NCI-H526 treated with DMSO at 0.1 percent for 48 hours (cell line): ENCODE results near the gene CUL1.

ENCODE experiments used
- DNase-seq: peaks from one replicate; lab custom pipeline; 2025; lab: John Stamatoyannopoulos, UW

The CUL1 gene

DNA sequence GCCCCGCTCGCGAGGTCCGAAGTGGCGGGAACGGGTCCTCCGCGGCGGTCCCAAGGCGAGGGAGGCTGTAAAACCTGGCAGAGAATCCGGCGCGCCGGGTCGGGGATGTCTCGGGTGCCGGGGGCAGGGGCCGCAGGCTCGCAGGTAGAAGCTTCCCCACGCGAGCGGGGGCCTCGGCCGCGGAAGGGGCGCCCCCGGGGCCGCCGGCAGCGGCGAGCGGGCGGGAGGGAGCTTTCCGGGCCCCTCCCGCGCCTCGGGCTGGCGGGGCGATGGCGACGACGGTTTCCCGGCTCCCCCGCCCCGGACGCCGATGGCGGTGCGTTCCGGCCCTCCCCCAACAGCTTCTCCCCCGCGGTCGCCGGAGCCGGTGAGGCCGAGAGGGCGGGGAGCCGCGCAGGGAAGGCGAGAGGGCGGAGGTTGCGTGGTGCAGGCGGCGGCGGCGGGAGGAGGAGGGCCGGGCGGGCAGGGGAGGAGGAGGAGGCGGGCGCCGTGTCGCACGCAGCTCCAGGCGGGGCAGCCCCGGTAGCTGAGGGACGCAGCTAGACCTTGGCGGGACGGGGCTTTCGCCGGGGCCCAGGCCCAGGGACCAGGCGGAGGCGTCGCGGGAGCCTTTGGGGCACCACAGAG is at the start of gene CUL1:
Gene CUL1 (plus strand): TSS at position 507 of the 627 bp plus-strand sequence. CDS start 31,220 bp downstream, outside the sequence.
- peak; percentile 82 for DNase-seq

DNA sequence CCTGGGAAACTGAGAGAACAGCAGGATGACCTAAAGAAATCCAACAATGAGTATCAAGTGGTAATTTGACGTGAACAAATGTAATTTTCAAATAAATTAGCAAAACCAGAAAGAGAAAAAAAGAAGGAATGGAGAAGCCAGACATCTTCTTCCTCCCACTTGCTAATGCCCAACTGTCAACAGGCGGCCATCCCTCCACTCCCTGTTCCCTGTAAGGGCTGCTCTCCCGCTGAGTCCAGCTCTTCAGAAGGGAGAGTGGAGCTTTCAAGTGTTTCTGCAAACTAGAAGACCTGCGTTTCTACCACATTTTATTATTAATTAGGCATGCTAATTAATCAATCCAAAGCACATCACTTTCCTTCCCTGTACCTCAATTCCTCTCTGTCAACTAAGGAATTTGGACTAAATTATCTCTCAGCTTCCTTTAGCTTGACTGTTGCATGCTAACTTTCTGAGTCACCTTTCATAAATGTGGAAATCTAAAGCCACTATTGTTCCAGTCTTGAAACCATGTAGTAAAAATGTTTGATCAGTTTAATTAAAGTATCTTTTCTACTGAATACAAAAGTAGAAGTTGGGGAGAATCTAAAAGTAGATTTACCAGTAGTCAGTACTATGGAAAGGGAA is 48.4 kb upstream of the CUL1 start:
- DNase-seq = no peak

DNA sequence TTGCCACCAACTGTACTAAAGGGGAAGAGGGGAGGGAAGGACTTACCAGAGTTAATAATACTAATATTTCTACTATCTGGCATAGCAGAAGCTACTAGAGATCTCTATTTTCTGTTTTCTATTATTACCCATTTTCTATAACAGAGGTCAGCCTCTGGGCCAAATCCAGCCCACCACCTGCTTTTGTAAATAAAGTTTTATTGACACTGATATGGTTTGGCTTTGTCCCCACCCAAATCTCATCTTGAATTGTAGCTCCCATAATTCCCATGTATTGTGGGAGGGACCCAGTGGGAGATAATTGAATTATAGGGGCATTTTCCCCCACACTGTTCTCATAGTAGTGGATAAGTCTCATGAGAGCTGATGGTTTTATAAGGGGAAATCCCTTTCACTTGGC is 45.9 kb upstream of the CUL1 start:
- no peak for DNase-seq

DNA sequence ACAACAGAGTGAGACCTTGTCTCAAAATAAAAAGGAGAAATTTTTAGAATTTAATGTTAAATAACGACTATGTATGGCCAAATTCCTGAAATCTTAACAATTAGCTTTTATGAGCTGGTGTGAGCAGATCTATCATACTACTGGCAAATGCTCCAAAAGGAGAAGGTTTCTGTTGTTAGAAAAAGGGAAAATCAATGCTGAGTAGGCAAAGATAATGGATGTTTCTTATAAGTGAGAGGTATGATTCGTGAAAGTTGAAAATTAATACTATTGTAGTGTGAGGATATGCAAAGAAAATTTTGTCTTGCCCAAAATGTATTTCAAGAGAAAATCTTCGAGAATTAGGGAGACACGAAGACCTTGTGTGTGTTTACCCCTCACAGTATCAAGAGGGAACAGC is 40.8 kb upstream of the CUL1 start:
- DNase-seq = no peak

DNA sequence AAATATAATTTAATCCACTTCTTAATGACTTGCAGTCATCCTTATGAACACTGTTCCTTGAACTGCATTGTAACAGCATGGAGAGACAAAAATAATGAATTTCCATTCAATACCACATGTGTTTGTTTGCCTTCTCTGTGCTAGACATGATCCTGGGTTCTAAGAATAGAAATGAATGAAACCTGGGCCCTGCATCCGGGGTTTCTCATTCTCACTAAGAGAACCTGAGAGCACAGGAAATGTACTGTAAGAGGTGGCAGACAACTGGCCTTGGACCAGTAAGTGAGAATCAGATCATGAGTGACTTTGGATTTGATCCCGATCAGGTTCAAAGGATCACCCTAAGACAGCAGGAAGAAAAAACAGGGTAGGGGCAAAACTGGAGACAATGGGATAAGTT is 37.2 kb upstream of the CUL1 start:
- DNase-seq = no peak

DNA sequence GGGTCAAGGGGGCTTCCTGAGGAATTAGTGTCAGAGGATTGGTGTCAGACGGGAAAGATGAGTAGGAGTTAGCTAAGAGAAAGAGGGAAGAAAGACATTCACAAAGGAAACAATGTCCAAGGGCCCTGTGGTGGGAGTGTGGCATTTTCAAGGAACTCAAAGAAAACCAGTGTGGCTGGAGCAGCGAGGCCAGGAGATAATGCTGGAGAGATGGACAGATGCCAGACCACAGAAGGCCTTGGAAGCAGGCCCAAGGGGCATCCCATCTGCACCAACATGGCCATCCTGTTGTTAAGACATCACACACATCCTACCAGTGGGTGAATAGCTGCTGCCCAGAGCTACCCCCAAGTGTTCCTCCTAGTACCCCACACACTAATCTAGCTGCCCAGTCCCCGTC is 36.1 kb upstream of the CUL1 start:
- no peak for DNase-seq

DNA sequence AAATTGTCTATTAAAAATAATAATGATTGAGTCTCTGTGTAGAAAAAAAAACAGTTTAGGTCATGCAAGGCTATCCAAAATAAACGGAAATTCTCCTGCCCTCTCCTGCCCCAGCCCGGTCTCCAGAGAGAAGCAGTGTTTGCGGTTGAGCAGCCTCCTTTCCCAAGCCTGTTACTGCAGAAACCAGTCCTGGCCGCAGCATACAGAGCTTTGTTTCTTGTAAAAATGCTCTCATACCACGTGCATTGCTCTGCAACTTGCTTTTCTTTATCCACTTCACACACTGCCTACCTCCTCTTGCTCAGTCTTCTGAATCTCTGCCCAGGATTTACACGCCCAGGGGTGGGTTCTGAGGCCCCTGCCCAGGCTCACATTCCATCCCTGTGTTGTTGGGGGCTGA is 34.4 kb upstream of the CUL1 start:
- no peak for DNase-seq

DNA sequence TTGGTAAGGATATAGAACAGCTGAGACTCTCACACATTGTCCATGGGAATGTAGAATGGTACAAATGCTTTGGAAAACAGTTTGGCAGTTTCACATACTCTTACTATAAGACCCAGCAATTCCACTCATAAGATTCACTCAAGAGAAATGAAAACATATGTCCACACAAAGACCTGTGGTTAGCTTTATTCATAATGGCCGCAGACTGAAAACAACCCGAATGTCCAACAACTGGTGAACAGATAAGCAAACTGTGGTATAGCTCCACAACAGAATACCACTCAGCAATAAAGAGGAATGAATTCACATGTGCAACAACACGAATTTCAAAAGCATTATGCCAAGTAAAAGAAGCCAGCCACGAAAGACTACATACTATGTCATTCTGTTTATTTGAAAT is 33.5 kb upstream of the CUL1 start:
- DNase-seq = no peak

DNA sequence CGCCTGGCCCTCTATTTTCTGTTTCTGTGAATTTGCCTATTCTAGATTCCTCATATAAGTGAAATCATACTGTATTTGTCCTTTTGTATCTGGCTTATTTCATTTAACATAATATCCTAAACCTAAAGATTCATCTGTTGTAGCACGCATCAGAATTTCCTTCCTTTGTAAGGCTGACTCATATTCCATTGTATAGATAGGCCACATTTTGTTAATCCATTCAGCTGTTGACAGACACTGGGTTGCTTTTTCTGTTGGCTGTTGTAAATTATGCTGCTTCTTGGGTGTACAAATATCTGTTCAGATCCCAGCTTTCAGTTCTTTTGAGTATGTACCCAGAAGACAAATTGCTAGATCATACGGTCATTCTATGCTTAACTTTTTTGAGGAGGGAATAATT is 28.8 kb upstream of the CUL1 start:
- DNase-seq = no peak

DNA sequence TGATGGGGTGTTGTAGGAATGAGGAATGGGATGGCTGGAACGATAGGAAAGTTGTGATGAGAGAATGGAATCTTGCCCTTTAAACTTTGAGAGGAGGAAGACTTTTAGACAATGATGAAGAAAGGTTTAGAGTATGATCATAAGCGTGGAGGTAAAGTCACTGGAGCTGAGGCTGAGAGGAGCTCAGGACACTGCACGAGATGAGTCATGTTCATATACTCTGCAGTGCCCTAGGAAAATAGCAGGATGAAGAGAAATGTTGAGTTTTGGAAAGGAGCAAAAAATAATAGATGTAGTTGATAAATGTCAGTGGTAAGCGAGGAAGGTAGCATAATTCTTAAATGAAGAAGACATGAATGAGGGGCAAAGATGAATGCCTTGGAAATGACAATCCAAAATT is 28.3 kb upstream of the CUL1 start:
- DNase-seq = no peak

DNA sequence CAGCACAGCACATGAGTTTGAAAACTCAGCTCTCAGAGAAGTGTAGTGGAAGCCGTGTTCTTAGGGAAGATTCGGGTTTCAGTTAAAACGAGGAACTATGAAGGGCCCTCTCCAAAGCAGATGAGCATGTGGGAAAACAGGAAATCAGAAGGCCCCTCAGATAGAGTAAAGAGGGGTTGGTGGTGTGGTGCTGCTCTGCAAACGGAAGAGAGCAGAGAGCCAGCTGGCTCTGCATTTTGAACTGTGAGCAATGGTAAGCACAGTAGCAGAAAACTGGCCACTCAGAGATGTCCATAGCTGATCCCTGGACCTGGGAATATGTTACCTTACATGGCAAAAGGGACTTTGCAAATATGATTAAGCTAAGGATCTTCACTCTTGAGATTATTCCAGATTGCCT is 27.9 kb upstream of the CUL1 start:
- no peak for DNase-seq

DNA sequence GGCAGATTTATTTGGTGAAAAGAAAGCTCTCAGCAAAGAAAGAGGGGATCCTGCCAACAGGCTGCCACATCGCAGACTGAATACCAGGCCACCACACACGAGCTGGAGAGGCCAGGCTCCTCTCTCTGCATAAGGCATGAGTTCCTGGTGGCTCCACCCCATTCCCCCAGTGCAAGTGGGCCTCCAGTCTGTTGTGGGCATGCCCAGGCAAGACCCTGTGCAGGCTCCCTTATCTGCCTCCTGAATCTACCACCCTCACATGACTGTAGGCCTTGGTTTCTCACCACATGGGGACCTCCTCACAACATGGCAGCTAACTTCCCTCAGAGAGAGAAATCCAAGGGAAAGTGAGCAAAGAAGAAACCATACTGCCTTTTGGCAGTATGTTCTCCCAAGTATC is 26.7 kb upstream of the CUL1 start:
- no peak for DNase-seq

DNA sequence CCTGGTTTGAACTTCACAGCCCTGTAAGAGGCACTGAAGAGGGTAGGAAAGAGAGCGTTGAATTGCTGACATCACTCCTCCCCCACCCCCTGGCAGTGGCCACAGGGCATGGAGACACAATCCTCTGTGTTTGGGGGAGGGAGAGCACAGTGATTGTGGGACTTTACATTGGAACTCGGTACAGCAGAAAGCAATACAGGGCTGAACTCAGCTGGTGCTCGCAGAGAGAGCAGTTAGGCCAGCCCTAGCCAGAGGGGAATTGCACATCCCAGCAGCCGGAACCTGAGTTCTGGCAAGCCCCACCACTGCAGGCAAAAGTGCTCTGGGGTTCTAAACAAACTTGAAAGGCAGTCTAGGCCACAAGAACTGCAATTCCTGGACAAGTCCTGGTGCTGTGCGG is 24.0 kb upstream of the CUL1 start:
- DNase-seq = no peak

DNA sequence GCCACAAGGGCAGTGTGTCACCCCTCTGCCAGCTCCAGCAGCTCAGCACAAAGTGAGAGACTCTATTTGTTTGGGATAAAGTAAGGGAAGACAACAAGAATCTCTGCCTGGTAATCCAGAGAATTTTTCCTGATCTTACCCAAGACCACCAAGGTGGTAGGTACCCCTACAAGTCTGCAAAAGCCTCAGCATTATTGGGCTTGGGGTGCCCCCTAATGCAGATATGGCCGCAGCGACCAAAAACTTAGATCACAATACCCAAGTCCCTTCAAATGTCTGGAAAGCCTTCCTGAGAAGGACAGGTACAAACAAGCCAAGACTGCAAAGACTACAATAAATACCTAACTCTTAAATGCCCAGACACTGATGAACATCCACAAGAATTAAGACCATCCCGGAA is 22.4 kb upstream of the CUL1 start:
- DNase-seq = no peak

DNA sequence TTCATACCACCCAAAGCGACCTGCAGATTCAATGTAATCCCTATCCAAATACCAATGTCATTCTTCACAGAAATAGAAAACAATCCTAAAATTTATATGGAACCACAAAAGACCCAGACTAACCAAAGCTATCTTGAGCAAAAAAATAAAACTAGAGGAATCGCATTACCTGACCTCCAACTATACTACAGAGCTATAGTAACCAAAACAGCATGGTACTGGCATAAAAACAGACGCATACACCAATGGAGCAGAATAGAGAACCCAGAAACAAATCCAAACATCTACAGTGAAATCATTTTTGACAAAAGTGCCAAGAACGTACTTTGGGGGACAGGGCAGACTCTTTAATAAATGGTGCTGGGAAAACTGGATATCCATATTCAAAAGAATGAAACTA is 16.9 kb upstream of the CUL1 start:
- no peak for DNase-seq

DNA sequence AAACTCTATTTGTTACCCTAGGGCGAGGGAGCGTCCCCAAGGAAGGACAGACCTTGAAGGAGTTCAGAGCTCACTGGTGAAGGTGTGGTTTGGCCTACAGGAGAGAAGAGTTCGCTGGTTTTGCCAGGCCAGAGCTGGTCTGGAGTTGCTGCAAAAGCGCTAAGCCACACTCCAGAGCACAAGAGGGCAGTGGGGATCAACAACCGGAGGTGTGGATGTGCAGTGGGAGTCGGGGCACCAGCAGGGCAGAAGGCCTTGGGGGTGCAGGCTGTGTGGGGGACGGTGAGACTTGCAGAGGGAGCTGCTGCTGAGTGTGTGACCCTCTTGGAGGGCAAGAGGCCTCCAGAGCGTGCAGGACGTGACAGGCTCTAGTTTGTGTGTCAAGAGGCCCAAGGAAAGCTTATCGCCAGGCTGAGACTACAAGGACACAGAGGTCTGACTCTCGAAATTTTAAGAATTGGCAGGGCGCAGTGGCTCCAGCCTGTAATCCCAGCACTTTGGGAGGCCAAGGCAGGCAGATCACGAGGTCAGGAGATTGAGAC is 14.3 kb upstream of the CUL1 start:
- no peak for DNase-seq

DNA sequence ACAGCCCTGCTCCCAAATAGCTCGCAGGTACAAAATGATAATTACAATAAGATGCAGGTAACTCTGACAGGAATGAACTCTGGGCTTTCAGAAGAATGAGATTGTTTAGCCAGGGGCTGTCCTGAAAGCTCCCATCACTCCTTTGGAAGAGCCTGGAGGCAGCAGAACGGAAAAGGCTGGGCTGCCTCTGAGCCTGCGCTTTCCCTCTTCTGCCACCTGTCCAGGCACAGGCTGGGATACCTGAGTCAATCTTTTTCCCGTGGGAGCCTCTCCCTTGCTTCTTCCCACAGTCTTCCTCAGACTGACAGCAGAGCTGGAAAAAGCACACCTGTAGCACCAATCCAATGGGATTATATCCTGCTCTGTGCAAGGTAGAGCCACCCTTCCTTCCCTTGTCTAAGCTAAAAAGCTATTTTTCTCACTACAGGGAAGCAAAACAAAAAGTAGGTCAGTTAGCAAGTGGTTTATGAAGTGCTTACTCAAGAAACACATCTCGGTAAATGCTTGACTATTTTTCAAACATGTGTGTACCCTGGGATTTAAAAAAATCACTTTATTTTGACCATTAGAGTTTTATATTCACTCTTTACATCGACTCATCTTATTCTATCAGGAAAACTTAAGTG is 12.3 kb upstream of the CUL1 start:
- no peak for DNase-seq

DNA sequence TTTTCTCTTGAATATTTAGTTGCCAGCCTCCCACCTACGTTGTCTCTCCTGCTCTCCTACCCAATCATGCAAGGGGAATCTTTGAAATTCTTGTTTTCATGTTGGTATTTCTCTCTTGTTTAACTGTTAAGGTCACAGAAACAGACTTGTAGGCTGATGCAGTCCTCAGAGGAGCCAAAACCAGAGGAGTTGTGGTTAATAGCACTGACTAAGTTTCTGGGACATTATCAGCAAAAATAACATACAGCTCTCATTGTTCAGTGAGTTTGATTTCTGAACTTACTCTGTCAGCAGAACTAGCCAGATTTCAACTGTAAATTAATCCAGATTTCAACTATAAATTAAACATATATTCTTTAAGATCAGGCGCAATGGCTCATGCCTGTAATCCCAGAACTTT is 11.1 kb upstream of the CUL1 start:
- no peak for DNase-seq

DNA sequence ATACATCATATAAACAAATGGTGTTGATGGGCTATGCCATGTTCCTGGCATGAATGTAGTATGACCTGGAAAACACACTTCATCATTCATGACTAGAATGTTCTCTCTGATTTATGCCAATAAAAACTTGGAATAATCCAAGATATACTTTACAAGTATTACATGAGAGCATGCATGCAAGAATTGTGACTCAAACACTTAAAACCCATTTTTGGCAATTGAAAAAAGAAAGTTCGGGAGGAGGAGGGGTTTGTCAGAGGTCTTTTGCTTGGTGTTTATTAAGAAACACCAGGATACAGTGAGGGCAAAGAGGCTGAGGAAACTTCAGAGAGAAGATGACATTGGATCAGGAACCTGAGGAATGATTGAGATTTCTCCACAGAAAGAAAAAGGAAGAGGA is 10.2 kb upstream of the CUL1 start:
- DNase-seq = no peak

DNA sequence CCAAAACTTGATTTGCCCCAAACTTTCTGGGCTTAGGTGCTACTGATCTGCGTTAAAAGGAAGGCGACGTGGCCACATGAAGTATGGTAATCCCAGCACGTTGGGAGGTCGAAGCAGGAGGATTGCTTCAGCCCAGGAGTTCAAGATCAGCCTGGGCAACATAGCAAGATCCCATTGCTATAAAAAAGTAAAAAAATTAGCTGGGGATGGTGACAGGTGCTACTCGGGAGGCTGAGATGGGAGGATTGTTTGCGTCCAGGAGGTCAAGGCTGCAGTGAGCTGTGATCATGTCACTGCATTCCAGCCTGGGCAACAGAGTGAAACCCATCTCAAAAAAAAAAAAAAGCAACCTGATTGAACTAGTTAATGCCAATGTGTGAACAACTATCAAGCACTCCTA is 5.1 kb upstream of the CUL1 start:
- DNase-seq = no peak

DNA sequence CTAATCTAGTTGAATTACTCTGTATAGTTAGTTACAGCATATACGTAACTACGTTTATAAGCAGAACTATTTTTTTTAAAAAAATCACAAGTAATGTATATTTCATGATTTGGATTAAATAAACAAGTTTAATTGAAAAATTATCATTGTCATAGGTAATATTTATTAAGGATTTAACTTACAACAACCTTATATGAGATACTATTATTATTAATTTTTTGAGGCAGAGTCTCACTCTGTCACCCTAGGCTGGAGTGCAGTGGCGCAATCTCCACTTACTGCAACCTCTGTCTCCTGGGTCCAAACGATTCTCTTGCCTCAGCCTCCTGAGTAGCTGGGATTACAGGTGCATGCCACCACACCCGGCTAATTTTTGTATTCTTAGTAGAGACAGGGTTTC is 4.1 kb upstream of the CUL1 start:
- no peak for DNase-seq

DNA sequence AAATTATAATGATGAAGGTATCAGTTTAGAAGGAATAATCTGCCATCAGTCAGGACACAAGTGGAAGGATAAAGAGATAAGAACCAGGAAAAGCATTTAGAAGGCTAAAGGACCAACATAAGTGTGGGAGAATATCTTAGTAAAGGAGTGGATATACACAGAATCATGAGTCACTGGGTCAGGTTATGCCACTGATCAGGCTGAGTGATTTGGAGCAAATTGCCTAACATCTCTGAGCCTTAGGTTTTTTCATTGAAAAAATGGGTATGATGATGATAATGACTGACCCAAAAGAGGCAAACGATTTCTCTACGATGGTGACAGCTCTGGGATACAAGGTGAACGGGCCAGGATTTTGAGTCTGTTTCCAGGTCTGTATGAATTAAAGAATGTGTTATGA is 2.8 kb upstream of the CUL1 start:
- no peak for DNase-seq

DNA sequence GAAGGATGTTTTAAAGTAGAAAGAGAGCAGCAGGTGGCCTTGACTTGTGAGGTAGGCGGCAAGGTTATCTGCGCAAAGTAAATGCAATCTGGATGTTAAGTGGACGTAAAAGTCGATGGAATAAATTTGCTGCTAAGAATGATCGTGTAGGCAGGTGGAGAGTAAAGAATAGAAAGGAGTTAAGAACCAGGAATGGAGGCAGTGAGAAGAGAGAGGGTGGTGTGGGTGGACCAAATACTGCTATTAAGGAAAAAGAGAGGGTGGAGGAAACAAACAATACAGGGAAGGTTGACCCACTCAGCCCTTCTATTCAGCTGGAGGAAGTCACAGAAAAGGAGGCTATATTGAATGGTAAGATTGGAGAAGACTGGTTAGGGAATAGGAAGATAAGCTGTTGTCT is 1.9 kb upstream of the CUL1 start:
- no peak for DNase-seq
